Suprapubic skin (tissue), 4 donors: Measurements from ENCODE around the gene PTPN11. TPM values are rescaled to one million over a fixed set of nuclear protein-coding genes. Genes with fewer than 3 reads are reported as not detected.

Experiments used
- DNase-seq, 2 donors: peaks; one replicate each; pipeline ENCODE4 v3.0.0-alpha.2; 2019; ENCODE audit warnings: low spot score in 2 of 2
- H3K27ac ChIP-seq: fragments of 200-600 bp; sonication (generic); one replicate; pipeline ENCODE4 v1.5.1; 2019
- H3K27me3 ChIP-seq: fragments of 200-600 bp; sonication (generic); one replicate; pipeline ENCODE4 v1.5.1; 2019
- H3K36me3 ChIP-seq: fragments of 200-600 bp; sonication (generic); one replicate; pipeline ENCODE4 v1.5.1; 2019
- H3K4me1 ChIP-seq: fragments of 200-600 bp; sonication (generic); one replicate; pipeline ENCODE4 v1.5.1; 2019
- H3K4me3 ChIP-seq: fragments of 200-600 bp; sonication (generic); one replicate; pipeline ENCODE4 v1.5.1; 2019; ENCODE audit warnings: mild to moderate bottlenecking
- H3K9me3 ChIP-seq: fragments of 200-600 bp; sonication (generic); one replicate; pipeline ENCODE4 v1.5.1; 2019
- EP300 ChIP-seq: sonication (generic); formaldehyde crosslinking; IDR thresholded peaks from one replicate; pipeline ENCODE4 v1.6.1; 2017; ENCODE audit warnings: antibody characterized with exemption
- POLR2A ChIP-seq, 2 donors: fragments of 450-650 bp; IDR thresholded peaks; one replicate each; pipeline ENCODE4 v1.6.1; 2017; ENCODE audit warnings: antibody characterized with exemption in 2 of 2, mild to moderate bottlenecking in 2 of 2, moderate library complexity in 2 of 2
- POLR2AphosphoS5 ChIP-seq, 3 donors: sonication (generic); formaldehyde crosslinking; IDR thresholded peaks; one replicate each; pipeline ENCODE4 v1.6.1; 2017; ENCODE audit warnings: antibody characterized with exemption in 3 of 3
- WGBS: methylation state at CpG from one replicate; pipeline ENCODE4 v1.1.5; 2018; 5-methylcytosine and 5-hydroxymethylcytosine counted together
- total RNA-seq, 4 donors: library from RNA; depleted of rRNA; stranded (reverse); fragments of >200 nt; gene quantifications; one replicate each; pipeline ENCODE4 v1.1.0, GENCODE V29; 2016
- TF ChIP-seq, protein P1 (sequence below), 2 donors: fragments of 200-600 bp in 1 of 2; fragments of 450-650 bp in 1 of 2; sonication (generic) in 1 of 2; IDR thresholded peaks; one replicate each; pipeline ENCODE4 v1.5.1; 2016 to 2019; ENCODE audit warnings: antibody characterized with exemption in 2 of 2, mild to moderate bottlenecking in 1 of 2, moderate library complexity in 1 of 2

The PTPN11 gene
- total RNA-seq, 4 donors from 2014 or later: 56.6 to 70.7 (median 65.3) TPM

DNA sequence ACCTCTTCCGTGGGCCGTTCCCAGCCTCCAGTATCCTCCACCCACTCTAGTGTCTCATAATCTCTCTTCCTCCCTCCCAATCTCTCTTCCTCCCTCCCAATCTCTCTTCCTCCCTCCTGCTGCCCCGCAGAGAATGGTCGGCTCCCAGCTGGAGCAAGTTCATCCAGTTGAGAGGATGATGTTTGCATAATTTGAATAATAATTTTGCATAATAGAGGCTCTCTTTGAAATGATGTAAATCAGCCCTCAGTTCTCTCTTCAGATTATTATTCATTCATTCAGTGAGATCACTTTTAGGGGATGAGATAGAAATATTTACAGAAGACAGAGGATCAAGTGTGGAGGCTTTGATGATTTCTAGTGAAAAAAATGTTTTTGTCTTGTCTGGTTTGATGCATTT lies 125.0 kb downstream of the PTPN11 start:
- DNase-seq: no peak
- H3K9me3 ChIP-seq: no peaks in the 10 kb centered on the region
- WGBS: 53% methylated on average over 4 of the region's 4 CpGs
- no peak overlapping the region for H3K27ac ChIP-seq
- peaks cover 19% of the 10 kb centered on the region for H3K27me3 ChIP-seq
- H3K4me1 ChIP-seq: no peaks in the 10 kb centered on the region
- H3K4me3 ChIP-seq: no peak overlapping the region
- no peaks in the 10 kb centered on the region for H3K36me3 ChIP-seq
- no peak for TF ChIP-seq EP300
- TF ChIP-seq POLR2AphosphoS5 (IDR thresholded peaks at IDR 0.05): no peak
- no peak for TF ChIP-seq POLR2A (IDR thresholded peaks at IDR 0.05)
- TF ChIP-seq, protein P1, sequence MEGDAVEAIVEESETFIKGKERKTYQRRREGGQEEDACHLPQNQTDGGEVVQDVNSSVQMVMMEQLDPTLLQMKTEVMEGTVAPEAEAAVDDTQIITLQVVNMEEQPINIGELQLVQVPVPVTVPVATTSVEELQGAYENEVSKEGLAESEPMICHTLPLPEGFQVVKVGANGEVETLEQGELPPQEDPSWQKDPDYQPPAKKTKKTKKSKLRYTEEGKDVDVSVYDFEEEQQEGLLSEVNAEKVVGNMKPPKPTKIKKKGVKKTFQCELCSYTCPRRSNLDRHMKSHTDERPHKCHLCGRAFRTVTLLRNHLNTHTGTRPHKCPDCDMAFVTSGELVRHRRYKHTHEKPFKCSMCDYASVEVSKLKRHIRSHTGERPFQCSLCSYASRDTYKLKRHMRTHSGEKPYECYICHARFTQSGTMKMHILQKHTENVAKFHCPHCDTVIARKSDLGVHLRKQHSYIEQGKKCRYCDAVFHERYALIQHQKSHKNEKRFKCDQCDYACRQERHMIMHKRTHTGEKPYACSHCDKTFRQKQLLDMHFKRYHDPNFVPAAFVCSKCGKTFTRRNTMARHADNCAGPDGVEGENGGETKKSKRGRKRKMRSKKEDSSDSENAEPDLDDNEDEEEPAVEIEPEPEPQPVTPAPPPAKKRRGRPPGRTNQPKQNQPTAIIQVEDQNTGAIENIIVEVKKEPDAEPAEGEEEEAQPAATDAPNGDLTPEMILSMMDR (IDR thresholded peaks at IDR 0.05): no peak

DNA sequence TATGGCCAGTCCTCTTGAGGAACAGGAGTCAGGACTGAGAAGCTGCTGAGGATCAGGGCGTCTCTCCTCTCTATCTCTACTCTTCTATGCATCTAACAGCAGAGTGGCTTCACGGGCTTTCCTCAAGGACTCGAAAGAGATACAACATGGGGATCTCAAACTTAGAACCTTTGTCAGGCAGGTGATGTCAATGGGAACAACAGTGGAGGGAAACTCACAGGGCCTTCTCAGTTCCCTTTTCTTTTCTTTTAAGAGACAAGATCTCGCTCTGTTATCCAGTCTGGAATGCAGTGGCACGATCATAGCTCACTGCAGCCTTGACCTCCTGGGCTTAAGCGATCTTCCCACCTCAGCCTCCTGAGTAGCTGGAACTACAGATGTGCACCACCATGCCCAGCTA lies 127.6 kb downstream of the PTPN11 start:
- Histone ChIP-seq H3K27me3 (peaks cover 10% of the 10 kb centered on the region), H3K27ac (no peak overlapping the region), H3K4me1 (no peaks in the 10 kb centered on the region), H3K4me3 (no peak overlapping the region), H3K36me3 (no peaks in the 10 kb centered on the region), H3K9me3 (no peaks in the 10 kb centered on the region)
- WGBS: 87% methylated on average over 6 of the region's 6 CpGs
- TF ChIP-seq, protein P1 (IDR thresholded peaks at IDR 0.05): no peak
- TF ChIP-seq EP300 (no peak), POLR2A (IDR thresholded peaks at IDR 0.05) (no peak), POLR2AphosphoS5 (IDR thresholded peaks at IDR 0.05) (no peak)
- DNase-seq: no peak

DNA sequence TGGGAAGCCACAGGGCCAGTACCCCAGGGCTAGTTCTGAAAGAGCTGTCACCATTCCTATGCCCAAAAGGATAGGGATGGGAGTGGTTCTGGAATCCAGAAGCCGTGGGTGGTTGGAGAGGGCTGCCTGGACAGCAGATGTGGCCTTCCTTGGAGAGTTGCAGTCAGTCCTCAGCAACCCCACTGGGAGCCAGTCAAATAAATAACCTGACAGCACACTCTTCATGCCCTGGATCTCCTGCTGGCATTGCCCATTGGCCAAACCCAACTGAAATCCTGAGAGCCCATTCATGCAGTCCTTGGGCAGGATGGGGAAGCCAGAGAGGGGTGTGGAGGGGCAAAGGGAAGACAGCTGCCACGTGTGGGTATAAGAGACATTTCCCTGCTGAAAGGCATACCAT lies 128.2 kb downstream of the PTPN11 start:
- H3K9me3 ChIP-seq: no peaks in the 10 kb centered on the region
- 33% methylated on average over 2 of the region's 2 CpGs for WGBS
- no peaks in the 10 kb centered on the region for H3K36me3 ChIP-seq
- H3K4me3 ChIP-seq: no peak overlapping the region
- H3K4me1 ChIP-seq: no peaks in the 10 kb centered on the region
- no peak for DNase-seq
- TF ChIP-seq EP300 (no peak), POLR2A (IDR thresholded peaks at IDR 0.05) (no peak), POLR2AphosphoS5 (IDR thresholded peaks at IDR 0.05) (no peak)
- TF ChIP-seq, protein P1 (IDR thresholded peaks at IDR 0.05): no peak
- H3K27me3 ChIP-seq: peaks cover 10% of the 10 kb centered on the region
- no peak overlapping the region for H3K27ac ChIP-seq

DNA sequence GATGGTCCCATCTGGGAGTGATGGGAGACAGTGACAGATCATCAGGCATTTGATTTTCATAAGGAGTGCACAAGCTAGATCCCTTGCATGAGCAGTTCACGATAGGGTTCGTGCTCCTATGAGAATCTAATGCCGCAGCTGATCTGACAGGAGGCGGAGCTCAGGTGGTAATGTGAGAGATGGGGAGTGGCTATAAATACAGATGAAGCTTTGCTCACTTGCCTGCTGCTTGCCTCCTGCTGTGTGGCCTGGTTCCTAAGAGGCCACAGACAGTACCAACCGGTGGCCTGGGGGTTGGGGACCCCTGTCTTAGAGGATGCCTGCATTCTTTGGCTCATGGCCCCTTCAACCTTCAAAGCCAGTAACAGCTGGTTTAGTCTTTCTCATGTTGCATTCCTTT lies 130.3 kb downstream of the PTPN11 start:
- no peak for TF ChIP-seq EP300
- no peak for TF ChIP-seq POLR2AphosphoS5 (IDR thresholded peaks at IDR 0.05)
- TF ChIP-seq POLR2A (IDR thresholded peaks at IDR 0.05): no peak
- TF ChIP-seq, protein P1 (IDR thresholded peaks at IDR 0.05): no peak
- WGBS: 79% methylated on average over 5 of the region's 5 CpGs

DNA sequence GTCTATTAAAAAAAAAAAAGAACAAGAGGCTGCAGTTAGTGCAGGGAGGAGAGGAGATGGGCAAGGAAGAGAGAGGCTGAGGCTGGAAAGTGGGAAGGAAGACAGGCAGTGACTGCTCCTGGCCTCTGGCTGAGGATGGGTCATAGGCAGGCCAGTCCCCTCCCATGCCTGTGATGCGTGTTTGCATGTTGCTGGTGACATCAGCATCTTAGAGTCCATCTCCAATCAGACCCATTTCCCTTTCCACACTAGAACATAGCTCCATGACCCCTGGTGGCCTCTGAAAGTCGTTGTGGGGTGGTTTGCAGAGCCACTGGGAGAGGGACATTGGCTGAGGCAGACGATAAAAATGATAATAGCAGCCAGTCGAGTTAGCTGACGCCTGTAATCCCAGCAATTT lies 132.9 kb downstream of the PTPN11 start:
- Histone ChIP-seq H3K9me3 (peaks cover 6% of the 10 kb centered on the region), H3K36me3 (no peaks in the 10 kb centered on the region), H3K27ac (no peak overlapping the region), H3K4me1 (no peaks in the 10 kb centered on the region), H3K4me3 (no peak overlapping the region), H3K27me3 (no peaks in the 10 kb centered on the region)
- TF ChIP-seq POLR2A (IDR thresholded peaks at IDR 0.05) (no peak), EP300 (no peak), POLR2AphosphoS5 (IDR thresholded peaks at IDR 0.05) (no peak)
- TF ChIP-seq, protein P1 (IDR thresholded peaks at IDR 0.05): no peak
- 55% methylated on average over 5 of the region's 5 CpGs for WGBS
- no peak for DNase-seq

More for the DNA sequence above, 130.3 kb downstream of the PTPN11 start:
- no peak for DNase-seq
- Histone ChIP-seq H3K27ac (no peak overlapping the region), H3K4me3 (no peak overlapping the region), H3K36me3 (no peaks in the 10 kb centered on the region), H3K9me3 (peaks cover 6% of the 10 kb centered on the region), H3K27me3 (peaks cover 7% of the 10 kb centered on the region), H3K4me1 (no peaks in the 10 kb centered on the region)
